NCI-H226 (cell line): ENCODE data around the gene ANO7.

Source experiments
- DNase-seq: peaks from one replicate; pipeline ENCODE4 v3.0.0-alpha.2; 2015

Gene ANO7

DNA sequence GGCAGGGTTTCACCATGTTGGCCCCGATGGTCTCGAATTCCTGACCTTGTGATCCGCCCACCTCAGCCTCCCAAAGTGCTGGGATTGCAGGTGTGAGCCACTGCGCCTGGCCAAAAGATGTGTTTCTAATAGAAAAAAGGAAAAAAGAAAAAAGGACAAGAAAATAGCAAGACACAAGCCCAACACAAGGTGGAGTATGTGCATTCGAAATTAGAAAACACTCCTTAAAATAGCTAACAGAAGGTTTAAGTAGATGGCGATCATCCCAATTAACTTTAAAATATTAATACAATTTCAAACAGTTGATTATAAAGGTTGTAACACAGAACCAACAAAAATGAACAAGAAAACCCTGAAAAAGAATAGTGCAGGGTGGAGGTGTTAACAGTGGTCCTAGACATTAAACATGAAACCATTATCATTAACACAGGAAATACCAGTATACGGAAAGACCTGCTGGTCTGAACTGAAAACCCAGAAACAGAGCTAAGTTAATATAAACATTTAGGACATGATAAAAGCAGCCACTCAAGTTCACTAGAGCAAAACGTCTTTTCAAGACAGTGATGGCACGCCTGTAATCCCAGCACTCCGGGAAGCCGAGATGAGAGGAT, 69.0 kb downstream of the ANO7 start:
- no peak for DNase-seq

DNA sequence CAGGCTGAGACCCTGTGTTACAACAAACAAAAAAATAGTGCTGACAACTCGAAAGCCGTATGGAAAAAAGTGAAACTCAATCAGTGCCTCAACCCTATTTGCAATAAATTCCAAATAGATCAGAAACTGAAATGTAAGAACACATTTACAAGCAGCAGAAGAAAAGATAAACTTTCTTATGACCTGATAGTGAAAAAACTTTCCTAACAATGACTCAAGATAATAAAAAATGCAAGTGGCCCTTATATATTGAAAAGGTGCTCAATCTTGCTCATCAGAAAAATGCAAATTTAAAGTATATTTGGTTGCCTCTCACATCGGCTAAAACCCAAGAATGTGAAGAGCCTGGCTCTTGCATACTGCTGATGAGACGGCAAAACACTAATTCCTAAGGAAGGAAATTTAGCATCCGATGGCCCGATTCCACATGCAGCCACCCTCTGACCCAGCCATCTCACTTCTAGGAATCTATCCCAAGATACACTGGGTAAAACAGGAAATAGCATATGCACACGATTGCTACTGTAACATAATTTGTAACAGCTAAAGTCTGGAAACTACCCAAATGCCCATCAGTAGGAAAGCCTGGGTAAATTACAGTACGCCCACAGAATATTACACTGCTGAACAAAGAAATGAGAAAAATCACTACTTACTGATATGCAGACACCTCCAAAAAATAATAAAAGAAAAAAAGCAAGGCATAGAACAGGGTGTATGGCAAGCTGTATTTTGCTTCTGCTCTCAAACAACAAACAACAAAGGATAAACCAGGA, 70.2 kb downstream of the ANO7 start:
- DNase-seq = no peak

DNA sequence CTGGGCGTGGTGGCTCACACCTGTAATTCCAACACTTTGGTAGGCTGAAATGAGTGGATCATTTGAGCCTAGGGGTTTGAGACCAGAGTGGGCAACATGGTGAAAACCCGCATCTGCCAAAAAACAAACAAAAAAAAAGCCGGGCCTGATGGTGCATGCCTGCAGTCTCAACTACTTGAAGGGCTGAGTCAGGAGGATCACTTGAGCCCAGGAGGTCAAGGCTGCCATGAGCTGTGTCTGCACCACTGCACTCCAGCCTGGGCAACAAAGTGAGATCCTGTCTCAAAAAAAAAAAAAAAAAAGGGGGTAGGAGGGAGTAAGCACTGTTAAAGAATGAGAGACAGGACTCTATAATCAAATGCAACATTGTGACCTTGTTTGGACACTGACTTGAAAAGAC, 72.4 kb downstream of the ANO7 start:
- no peak for DNase-seq

DNA sequence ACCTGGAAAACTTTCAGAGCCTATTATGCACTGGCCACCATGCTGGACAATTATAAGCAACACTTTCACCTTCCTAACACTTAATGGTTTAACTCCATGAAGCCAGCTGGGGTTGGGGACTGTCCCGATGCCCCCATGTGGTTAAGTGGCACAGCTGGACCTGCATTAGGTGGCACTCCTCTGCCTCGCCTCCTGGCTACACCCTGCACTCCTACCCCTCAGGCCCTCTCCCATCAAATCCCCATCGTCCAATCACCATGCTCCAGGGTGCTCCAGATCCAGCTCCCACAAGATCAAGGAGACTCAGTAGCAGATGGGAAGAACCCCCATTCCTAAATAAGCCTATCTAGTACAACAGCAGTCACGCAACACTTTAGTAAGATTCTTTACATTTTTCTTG, 73.2 kb downstream of the ANO7 start:
- no peak for DNase-seq

DNA sequence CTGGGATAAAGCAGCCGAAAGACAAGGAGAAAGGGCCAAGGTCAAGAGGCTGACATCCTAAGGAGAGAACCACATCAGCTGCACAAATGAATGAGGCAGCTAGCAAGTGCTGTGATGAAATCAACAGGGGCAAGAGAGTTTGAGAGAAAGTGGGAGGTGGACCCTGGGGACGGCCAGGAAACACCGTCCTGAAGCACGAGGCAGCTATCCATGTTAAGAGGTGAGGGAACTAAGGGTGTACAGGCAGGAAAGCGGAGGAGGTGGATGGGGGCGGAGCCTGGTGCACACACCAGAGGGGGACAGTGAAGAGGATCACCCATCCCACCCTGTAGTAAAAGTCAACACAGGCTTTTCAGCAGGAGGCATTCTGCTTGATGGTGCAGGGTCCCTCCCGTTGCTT, 74.6 kb downstream of the ANO7 start:
- no peak for DNase-seq

DNA sequence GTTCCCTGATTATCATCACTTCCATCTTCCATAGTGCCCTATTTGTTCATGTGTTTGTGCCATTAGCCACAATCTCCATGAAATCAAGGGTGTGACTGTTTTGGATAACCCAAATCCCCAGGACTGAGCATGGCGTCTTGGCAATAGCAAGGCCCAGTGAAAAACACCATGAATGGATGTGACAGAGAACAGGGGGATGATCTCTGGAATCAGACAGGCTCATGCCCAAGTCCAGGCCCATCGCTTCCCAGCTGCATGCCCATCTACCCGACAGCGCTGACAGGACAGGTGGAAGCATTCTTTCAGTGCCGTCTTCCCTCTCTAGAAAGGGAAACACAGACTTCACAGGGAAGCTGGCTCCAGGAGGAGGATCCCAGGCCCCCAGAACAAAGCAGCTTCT, 77.0 kb downstream of the ANO7 start:
- no peak for DNase-seq

DNA sequence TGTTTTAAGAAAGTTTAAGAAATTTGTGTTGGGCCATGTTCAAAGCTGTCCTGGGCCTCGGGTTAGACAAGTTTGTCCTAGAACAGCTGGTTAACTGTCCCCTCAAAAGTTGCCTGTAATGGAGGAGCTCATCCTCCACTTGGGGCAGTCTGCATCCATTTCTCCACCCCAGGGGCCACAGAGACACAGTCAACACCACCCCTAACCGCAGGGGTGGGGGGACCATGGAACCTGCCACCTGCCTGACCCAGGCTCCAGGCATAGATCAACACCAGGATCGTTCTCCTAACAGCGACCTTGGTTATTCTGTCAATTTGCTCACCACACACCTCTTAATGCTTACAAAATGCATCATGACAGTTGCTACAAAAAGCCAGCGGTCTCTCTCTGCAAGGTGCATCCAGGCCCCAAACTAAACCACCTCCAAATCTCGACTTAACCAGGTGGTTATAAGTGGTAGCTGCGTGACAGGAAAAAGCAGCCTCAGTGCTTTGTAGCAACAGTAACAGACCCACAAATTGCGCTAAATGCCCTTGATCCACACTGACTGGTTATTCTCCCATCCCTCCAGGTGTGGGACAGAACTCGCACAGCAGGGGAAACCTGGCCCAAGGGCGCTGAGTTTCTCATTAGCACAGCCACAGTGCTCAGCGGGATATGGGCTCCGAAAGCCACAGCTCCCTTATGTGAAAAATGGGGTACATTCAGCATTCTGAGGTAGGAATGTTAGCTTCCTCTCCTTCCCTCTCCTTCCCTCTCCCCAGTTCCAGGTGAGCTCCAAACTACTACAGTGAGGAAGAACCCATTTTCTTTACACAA, 79.0 kb downstream of the ANO7 start:
- DNase-seq = no peak

DNA sequence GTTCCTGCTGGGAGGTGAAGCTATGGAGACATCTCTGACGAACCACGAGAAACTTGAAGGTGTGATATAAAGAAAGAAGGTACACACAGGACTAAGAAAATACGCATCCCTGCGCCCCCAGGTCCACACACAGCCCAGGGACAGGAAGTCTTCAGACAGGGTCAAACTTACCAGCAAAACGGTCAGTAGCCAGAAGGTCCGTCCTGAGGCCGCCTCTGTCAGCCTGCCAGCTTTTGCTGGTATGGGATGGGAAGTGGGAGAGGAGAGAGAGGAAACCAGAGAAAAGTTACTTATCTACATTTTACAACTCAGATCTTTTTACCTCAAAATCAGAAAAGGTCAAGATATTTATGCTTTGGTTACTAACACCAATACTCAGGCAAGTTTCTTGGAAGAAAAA, 79.8 kb downstream of the ANO7 start:
- DNase-seq = no peak

DNA sequence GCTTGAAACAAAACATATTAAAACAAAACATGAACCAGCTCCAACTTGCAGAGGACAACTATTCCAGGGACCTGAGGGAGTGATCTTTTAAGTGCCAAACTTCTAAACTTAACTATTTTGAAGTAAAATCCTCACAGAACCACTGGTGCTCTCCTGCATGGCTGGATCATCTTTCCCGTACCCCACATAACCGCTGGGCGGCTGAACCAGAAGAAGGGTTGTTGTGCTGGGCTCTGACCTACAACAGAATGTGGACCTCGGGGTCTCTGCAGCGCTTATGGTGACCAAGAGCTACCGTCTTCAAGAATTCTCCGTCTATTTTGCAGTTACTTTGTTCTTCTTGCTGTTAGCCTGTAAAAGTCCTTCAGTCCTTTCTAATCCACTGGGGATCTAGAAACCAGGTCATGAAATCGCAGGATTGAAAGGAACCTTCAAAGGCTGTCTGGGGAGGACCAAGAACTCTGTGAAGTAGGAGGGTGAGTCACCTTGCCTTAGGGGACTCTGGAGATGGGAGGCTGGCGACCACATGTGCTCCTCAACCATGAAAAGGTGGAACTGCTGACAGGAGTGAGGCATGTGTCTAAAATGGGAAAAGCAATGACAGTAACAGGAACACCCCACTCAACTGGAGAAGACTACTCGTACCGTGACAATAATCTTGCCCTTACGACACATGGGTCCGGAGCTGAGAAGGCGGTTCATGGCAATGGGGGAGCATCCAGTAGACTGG, 80.4 kb downstream of the ANO7 start:
- DNase-seq = peak; percentile 21

DNA sequence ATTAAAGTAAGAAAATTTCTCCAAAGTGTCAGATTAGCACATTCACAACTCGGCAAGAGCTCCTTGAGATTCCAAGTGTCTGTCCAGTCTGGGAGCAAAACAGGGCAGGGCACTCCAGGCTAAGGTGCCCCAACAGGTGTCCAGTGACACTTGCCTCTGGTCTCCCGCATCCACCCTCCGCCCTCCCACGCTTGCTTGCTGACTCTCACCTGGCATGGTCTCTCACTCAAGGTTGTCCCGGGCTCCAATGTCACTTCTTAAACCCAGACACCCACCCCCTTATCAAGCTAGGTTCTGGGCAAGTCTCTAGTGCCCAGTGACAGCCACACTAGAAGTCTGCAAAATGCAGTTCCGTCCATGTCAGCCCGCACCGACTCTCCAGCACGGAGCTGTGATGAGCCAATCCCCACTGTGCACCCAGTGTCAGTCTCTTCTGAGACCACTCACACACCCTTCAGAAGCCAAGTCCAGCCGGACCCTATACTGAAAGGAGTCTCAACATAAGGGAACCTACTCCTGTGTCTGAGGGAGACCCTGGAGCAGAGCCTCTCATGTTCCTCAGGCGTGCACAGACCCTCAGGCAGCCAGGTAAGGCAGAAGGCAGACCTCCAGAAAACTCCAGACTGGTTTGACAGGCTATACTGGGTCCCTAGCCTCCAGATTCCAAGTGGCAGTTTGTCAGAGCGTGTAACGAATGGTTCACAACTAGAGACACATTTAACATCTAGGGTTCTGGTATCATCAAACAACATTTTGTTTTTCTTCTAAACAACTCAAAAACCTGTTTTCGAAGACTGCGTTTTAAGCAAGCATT, 81.4 kb downstream of the ANO7 start:
- DNase-seq = no peak

DNA sequence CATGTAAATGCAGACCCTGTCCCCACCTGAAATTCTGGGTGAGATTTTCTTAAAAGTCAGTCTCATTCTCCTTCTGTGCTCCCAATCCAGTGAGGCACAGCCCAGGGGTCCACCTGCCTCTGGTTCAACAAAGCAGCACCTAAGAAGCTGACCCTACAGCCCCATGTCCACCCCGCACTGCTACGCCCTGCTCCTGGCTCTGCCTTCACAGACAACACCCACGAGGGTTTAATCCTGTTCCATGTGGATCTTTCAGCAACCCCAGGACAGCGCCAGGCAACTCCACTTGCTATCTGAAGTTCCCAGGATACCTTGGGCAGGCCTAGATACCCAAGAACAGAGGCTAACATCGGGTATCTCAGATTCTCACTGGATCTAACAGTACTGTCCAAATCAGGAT, 82.1 kb downstream of the ANO7 start:
- no peak for DNase-seq

DNA sequence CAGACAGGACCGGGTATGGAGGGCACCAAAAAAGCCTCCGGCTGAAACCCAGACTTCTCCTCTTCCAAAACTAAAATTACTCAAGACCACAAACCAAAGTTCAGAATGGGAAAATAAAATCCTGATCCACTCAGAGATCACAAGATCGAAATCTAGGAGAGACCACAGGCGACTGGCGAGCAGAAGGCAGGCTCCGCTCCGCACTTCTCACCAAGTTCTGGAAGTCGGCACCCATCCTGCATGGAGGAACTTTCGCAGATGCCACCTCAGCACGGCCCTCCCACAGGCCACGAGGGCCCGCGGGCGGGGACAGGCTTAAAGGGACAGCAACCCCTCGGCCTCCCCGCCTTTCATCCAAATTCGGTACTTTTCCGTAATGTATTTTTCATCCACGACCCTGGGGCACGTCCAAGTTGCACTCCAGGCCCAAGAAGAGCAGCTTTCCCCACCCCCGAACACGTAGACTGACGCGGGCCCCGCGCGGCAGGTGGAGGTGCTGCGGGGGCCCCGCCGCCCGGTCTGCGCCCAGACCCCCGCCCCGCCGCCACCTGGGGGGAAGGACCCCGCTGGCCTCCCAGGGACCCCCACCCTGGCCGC, 83.3 kb downstream of the ANO7 start:
- DNase-seq = peak; percentile 60

DNA sequence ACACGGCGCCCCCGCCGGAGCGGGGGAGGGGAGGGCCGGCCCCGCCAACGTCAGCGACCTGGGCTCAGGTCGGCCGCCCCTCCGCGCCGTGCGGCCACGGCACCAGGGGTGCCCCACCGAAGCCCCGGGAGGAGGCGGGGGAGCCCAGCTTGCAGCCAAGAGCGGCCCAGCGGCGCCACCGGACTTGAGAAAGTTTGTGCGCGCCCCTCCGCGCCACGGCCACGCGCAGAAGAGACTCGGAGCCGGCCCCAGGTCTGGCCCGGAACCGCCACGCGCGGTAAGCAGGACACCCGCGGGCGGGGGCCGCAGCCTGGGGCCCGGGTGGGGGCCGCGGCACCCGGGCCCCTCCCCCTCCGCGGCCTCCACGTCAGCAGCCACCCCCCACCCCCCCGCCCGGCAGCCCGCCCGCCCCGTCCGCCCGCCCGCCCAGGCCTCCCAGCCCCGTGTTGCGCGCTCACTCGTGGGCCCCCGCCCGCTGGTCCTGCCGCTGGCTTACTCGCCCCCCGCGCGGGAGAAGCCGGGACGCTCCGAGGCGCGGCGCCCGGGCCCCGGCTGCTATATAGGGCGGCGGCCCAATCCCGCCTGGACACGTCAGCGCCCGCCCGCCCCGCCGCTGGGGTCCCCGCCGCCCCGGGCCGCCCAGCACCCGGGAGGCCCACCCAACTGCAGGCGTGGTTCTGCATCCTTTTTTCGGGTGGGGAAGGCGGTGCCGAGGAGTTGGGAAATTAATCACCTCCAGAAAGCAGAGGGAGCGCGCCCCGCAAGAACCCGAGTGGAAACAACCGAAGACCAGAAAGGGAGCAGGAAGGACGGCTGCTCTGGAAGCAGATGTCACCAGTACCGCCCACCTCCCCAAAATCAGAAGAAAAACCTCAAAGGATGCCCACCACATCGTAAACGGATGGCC, 84.1 kb downstream of the ANO7 start:
- DNase-seq = peak; percentile 67

DNA sequence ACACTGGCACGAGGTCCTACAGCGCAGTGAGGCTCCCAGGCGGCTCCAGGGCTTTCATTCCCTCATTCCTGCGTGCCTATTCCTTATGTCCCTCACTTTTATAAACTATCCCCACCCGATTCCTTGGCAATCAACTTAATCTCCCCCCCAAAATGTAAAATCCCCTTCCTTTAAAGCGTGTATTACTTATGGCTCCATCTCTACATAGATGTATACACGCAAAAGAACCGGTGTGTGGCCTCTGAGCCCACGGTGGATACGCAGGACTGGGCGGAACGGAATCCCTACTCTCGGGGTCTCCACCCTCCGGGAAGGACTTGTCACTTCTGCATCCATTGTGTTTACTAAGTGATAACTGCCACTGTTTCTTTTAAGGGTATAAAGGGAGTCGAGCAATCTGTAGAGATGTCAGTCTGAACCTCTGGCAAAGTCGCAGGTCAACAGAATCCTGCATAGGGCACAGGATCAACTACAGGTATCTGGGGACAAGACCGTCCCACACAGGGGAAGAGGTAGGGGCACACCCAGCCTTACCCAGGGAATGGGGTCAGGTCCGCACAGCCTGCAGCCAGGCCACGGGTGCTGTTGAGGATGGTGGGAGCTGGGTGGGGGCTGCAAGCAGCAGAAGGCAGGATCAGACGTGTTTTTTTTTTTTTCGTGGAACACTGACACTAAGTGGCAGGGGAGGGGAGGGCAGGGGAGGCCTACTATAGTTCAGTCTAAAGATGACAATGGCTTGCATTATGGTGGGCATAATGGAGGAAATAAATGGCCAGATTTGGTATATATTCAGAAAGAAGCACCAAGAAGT, 84.9 kb downstream of the ANO7 start:
- DNase-seq = no peak

DNA sequence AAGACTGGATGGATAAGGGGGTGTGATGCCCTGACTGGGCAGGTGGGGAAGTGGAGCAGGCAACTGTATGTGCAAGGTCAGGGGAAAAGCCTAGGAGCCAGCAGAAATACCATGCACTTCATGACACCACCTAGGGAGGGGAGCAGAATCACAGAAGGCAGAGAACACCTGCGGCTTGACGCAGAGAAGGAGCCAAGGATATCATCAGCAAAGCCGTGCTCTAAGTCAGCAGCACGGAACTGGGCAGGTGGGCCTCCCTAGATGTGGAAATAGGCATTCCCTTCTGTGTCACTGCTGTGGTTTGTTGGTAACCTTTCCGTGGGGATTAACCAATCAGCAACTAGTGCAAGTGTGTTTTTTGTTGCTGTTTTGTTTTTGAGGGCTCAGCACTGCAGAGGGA, 85.7 kb downstream of the ANO7 start:
- no peak for DNase-seq
